GM12872 (cell line): ENCODE results near the gene IL15.

Experiments used
- CTCF ChIP-seq: IDR thresholded peaks from 3 replicates; pipeline ENCODE4 v1.5.1; 2011; ENCODE audit warnings: low read depth, mild to moderate bottlenecking, low read length, moderate library complexity; ENCODE audit not compliant: insufficient read depth

The IL15 gene

GRCh38 chr4:141638230-141638629 is 1.8 kb downstream of the IL15 start:
- no peak for TF ChIP-seq CTCF

- TF ChIP-seq CTCF, result no peak
Measured at GRCh38 chr4:141640696-141641095, 4.3 kb downstream of the IL15 start.

- TF ChIP-seq CTCF, result no peak
Measured at GRCh38 chr4:141642063-141642462, 5.7 kb downstream of the IL15 start.

- TF ChIP-seq CTCF, result no peak
Measured at GRCh38 chr4:141642711-141643110, 6.3 kb downstream of the IL15 start.

- TF ChIP-seq CTCF, result no peak
Measured at GRCh38 chr4:141643557-141643956, 7.2 kb downstream of the IL15 start.

GRCh38 chr4:141645611-141646340 is 9.4 kb downstream of the IL15 start:
- TF ChIP-seq CTCF, result no peak

GRCh38 chr4:141646969-141647368 is 10.6 kb downstream of the IL15 start:
- no peak for TF ChIP-seq CTCF
